Inflammatory macrophage treated with lipopolysaccharide for 4 hours (primary cell): ENCODE data around the gene DPEP3.
"Not testable (repeated sequence)": the region's sequence is repeated elsewhere in the genome, so short reads cannot be mapped to it uniquely, and the experiment has no call there.

Source experiments
- DNase-seq: peaks from one replicate; pipeline ENCODE4 v3.0.0-alpha.2; 2020

Gene DPEP3

DNA sequence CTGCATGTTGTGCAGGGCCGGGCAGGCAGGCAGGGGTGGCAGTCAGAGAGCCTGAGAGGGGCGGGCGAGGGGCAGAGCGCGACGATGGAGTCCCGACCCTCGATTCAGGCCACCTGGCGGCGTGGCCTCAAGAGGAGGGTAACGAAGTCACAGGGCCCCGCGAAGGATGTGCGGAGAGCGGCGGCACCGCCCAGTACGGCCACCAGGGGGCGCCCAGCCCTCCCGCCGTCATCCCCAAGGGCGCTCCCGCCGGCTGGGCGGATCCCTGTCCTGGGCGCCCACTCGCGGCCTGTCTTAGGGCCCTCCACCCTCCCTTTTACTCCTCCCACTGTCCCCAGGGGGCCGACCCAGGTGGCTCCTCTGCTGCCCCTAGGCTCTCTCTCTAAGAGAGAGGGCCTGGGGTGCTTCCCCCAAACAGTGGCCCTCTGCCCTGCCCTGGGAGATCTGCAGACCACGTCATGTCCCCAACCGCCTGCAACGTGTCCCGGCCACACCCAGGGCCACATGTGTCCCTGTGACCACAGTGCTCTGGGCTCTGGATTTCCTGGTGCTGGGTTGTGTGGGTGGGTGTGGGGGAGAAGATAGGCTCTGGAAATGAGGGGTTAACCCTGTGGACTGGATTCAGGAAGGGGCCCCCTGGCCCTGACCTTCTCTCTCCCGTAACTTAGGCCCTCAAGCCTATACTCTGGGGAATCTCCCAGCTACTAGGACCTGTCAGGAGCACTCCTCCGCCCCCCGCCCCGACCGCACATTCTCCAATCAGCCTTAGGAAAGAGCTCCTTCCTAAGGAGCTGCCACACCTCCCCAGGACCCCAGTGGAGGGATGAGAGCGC is 13.1 kb upstream of the DPEP3 start:
- DNase-seq, result peak; percentile 89

DNA sequence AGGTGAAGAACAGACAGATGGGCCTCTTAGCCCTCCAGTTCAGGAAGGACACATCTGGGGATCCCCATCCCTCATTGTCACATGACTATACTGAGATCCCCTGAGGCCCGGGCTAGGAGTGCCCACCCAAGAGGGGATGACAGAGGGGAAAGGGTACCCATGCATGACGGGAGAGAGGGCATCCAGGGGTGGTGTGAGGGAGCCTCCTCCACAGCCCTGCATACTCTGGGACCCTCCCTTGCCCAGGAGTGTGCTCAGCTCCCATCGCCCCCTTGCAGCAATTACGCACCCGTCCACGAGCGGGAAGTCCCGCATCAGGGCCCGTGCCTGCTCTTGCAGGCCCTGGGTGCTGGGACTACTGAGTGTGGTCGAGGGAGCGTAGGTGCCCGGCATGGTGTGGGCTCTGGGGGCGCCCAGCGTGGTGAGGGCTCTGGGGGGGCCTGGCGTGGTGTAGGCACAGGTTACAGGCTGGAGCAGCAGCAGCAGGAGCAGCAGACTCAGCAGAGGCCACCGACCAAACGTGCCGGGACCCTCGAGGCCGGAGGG is 12.4 kb upstream of the DPEP3 start:
- no peak for DNase-seq

DNA sequence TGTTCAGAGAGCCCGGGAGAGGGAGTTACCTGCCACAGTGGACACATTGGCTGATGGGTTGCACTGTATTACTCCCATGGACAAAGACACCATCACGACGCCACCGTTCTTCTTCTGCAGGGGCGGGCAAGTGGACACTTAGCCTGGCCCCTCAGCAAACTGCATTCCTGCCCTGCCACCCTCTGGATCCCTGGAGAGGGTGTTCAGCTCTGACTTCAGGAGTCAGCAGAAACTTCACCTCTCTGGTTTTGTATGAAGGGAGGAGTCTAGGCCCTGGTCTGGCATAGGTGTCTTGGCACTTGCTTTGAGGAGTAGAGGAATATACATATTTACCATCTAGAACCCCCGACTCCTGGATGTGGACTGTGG is 9.7 kb upstream of the DPEP3 start:
- DNase-seq, result no peak

DNA sequence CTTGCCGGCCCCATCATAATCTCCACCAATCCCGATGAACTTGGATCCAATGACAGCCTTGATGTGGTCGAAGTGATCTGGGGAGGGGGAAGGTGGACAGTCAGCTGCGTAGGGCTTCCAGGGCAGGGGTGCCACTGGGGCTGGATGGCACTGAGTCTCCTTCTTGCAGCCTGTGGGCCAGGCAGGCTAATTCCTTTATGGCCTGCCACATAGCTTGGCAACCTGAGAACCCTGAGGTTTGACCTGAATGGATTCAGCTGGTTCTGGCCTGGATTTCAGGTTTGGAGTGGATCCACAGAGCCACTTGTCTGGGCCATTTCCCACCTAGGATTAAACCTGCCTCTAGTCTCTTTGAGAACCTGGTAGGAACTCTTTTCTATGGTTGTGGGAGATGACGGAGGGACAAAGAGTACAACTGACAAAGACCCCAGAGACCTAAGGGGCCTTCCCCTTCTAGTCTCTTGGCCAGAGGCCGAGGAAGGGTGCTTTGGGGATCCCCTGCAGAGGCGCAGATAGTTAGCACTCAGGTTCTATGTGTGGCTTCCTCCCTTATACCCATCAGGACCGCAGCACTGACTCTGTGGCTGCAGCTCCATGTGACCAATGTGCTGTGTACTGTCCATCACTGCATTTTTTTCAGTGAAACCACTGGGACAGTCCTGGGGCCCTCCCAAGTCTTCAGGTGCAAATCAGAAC is 9.2 kb upstream of the DPEP3 start:
- DNase-seq, result no peak

DNA sequence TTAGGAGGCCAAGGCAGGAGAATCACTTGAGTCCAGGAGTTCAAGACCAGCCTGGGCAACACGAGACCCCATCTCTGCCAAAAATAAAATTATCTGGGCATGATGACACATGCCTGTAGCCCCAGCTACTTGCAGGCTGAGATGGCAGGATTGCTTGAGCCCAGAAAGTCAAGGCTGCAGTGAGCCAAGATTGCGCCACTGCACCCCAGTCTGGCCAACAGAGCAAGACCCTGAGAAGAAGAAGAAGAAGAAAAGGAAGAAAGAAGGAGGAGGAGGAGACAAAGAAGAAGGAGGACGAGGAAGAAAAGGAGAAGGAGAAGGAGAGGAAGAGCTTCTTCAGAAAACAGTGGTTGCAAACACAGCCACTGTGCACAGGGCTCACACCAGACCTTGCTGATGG is 8.4 kb upstream of the DPEP3 start:
- no peak for DNase-seq

DNA sequence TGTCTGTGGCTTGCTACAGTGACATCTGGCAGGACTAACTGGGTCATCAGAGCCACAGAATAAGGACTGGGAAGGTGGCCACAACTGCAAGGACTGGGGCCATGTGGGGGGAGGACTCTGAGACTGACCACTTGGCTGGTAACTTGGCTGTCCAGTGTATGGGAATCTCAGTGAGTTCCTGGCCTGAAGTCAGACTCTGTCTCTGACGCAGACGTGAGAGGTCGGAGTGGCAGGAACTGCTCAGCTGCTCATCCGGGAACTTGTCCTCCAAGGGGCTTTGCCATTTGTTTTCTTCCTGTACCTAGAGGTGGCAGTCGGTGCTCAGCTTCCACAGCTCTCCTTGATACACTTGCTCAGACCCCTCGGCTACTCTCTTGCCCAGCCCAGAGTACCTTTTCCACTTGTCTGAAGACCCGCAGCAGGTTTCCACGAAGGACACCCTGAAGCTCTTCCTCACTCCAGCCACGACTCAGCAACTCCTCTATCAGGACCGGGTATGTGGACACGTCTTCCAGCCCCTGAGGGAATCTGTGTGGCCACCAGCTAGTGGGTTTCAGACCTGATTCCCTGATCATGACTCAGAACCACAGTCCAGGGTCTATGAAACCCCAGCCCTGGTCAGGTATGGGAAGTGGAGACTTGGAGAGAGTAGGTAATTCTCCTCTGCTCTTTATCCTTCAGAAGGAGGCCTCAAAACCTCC is 7.3 kb upstream of the DPEP3 start:
- DNase-seq, result no peak

DNA sequence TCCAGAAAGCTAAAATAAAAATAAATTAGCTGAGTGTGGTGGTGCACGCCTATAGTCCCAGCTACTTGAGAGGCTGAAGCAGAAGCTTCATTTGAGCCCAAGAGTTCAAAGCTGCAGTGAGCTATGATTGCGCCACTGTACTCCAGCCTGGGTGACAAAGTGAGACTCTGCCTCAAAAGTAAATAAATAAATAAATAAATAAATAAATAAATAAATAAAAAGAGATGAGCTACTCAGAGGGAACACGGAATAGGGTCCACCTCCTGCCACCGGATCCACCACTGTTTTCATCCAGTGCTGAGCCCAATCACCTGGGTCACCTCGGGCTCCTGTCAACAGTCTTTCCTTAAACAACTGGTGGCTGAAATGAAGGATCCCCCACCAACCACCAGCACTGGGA is 6.7 kb upstream of the DPEP3 start:
- no peak for DNase-seq

DNA sequence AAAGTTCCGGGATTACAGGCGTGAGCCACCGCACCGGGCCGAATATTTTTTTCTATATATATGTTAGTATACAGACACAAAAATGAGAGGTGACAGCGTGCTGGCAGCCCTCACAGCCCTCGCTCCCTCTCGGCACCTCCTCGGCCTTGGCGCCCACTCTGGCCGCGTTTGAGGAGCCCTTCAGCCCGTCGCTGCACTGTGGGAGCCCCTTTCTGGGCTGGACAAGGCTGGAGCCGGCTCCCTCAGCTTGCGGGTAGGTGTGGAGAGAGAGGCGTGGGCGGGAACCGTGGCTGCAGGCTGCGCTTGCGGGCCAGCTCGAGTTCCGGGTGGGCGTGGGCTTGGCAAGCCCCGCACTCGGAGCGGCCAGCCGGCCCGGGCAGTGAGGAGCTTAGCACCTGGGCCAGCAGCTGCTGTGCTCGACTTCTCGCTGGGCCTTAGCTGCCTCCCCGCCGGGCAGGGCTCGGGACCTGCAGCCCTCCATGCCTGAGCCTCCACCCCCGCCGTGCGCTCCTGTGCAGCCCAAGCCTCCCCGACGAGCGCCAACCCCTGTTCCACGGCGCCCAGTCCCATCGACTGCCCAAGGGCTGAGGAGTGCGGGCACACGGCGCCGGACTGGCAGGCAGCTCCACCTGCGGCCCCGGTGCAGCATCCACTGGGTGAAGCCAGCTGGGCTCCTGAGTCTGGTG is 1.9 kb upstream of the DPEP3 start:
- DNase-seq, result no peak

DNA sequence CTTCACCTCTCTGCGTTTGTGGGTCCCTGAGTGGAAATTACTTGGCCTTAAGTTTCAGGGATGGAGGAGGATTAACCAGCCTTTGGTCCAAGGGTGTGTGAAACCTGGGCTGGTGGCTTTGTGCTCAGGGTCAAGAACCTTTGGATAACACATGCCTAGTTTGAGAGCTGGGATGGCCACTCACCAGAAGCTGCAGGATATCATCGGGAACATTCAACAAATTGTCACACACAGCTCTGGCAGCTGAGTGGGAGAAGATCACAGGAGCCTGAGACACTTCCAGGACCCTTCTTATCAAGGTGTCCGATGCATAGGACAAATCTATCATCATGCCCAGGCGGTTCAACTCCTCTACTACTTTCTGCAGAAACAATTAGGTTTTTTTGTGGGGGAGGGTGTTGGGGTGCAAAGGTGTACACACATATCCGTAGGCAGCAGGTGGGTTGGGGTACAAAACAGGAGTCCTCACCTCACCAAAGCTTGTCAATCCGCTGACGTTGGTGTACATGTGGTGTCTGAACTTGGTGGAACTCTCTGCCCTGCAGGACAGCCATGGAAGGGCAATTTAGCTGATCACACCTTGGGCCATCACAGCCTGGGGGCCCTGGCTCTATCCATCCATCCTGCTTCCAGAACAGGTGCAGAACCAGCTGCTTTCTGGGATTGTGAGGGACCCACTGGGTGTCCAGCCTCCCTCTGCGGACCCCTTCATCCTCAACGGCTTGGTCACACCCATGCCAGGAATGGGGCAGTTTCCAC is 2.7 kb downstream of the DPEP3 start:
- no peak for DNase-seq

DNA sequence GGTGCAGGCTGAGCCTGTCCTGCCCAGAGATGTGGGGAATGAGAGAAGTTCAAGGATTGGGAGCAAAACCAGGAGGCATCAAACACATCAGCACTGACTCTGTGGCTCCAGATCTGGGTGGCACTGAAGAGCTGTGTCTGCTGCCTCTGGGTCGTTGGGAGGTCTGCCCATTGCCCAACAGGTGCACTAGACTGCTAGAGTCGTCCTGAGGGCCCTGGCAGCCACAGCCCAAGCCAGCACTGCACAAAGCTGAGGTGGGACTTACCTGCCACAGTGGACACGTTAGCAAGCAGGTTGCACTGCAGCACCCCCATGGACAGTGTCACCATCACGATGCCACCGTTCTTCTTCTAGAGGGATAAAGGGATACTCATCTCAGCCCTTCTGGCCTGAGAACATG is 3.3 kb downstream of the DPEP3 start:
- DNase-seq, result no peak

DNA sequence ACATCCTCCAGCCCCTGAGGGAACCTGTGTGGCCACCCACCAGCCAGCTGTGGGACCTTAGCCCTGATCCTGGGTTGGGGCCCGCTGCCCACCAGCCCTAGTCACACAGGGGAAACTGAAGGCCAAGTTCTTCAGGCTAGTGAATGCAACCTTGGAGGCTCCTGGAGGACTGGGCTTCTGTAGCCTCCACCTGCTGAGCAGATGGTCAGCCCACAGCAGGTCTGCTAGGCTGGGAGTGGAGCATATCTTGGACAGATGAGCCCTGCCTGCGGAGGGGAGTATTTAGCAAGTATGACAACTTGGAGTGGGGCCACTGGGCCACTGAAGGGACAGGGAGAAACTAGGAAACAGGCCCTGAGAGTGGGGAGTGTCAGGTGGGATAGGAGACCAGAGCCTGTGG is 4.1 kb downstream of the DPEP3 start:
- DNase-seq, result no peak

DNA sequence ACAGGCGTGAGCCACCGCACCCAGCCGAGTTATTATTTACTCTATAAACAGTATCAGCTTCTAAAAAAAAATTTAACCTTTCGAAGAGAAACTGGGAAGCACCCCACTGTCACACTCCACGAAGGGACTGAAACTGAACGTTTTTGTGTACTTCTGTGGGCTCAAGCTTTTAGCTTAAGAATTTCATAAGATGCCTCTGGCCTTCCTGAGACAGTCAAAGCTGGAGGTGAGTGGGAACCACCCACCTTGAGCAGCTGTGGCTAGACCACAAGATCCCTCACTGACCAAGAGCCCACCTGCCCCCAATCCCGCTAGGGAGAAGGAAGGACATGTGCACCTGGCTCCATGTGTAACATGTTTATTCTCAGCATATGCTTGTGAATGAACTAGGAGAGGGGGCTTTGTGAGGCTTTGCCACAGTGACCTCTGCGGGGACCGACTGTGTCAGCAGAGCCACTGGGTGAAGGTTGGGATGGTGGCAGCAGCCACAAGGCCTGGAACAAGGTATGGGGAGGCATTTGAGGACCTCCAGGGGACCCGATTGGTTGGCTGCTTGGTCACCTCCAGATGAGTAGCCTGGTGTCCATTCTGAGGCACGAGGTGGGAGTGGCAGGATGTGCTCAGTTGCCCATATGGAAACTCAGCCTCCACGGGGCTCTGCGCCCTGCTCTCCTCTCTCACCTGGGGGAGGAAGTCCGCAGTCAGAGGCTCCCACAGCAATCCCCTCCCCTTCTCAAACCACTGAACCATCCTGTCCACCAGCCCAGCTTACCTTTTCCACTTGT is 4.8 kb downstream of the DPEP3 start:
- no peak for DNase-seq

DNA sequence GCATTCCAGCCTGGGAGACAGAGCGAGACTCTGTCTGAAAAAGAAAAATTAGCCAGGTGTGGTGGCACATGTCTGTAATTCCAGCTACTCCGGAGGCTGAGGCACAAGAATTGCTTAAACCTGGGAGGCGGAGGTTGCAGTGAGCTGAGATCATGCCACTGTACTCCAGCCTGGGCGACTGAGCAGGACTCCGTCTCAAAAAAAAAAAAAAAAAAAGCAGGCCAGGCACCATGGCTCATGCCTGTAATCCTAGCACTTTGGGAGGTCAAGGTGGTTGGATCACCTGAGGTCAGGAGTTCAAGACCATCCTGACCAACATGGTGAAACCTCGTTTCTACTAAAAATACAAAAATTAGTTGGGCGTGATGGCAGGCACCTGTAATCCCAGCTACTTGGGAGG is 8.0 kb downstream of the DPEP3 start:
- not testable (repeated sequence) for DNase-seq

DNA sequence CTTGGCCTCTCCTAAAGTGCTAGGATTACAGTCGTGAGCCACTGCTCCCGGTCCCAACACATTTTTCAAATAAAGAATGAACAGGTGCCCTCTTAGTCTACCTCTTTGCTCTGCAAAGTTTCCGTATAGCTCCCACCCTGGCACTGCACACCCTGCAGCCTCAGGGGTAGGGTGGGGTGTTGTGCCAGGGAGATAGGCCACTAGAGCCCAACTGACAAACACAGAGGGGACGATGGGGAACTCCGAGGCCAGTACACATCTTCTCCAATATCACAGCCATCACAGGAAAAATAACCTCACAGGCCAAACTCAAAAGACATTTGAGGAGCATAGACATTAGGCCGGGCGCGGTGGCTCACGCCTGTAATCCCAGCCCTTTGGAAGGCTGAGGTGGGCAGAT is 9.2 kb downstream of the DPEP3 start:
- DNase-seq, result no peak

DNA sequence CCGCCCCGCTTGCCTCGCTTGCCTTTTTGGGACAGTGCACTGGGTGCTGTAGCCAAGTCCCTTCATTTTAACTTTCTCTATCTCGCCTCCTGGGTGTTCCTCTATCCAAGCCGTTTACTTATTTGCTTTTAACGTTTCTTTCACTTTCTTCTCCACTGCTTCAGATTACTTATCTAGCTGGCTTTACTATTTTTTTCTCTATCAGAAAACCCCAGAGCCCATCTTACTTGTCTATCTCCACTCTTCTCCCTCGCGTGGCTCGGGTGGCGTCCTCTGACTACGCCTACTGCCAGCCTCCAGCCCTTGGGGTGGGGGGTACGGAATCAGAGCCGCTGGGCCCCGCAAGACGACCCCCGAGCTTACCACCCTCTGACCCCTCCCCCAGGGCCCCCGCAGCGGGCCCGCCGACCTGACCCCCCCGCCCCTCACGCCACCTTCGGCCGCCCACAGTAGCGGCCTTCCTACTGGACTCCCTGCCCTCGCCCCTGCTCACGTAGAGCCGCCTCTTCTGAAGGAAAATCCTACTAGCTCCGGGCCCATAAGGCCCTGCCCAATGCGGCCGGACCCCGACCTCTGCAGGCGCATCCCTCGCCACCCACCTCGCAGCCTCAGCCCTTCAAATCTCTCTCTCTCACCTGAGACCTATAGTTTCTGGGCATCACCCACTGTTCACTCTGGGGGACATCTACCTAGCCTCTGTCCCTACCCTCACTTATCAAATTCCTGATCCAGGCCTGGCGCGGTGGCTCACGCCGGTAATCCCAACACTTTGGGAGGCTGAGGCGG is 10.9 kb downstream of the DPEP3 start:
- peak; percentile 45 for DNase-seq

DNA sequence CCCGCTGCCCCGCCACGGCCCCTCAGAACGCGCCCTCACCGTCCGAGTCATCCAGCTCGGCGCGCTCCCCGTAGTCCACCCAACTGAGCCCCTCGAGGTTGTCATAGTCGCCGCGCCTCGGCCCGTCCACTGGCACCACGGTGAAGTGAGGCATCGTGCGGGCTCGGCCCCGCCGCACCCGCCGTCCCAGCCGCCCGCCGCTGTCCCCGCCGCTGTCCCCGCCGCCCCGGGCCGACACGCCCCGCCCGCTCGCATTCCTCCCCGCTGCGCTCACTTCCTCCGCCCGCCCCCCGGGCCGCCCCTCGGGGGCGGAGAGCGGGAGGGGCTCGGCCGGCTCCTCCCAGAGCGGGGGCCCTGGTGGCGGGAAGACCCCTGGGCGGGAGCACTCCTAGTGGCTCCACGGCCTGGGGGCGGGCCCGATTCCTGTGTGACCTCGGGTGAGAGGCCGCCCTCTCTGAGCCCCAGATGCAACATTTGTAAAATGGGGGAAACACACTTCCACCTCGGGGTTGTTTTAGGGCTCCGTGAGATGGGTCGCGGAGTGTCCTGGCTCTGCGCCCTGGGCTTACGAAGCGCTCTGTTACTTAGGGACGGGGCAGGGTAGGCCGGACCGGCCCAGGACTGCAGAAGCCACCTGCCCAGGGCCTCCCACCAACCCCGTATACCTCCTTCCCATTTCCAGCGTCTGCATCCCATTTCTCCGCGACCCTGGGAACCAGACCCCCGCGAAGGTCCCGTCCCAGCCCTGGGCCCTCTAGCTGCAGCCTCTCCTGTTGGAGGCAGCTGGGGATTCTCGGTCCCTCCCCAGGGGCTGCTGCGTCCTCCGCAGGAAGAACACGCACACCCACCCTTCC is 11.7 kb downstream of the DPEP3 start, which contains the start of gene SLC12A4:
Gene SLC12A4 (minus strand): TSS at position 238 of the 854 bp plus-strand sequence. CDS start 84 bp downstream, at position 154.
- peak; percentile 61 for DNase-seq

DNA sequence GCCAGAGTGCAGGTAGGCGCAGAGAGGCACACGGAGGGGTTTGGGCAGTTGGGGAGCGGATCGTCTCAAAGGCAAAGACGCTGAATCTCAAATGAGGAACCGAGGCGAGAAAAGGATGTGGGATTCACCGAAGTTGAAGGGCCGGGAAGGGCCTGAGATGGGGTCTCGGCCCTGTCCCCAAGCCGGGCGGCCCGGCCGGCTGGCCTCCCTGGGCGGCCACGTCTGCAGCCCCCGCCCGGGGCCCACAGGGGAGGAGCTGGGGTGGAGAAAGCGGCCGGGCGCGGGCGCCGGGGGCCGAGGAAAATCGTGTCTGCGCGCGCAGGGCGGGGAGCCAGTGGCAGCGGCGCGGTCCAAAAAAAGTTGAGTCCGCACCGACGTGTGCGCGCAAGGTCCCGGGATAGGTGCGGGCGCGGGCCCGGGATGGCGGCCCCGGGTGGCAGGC is 12.3 kb downstream of the DPEP3 start:
- peak; percentile 24 for DNase-seq

DNA sequence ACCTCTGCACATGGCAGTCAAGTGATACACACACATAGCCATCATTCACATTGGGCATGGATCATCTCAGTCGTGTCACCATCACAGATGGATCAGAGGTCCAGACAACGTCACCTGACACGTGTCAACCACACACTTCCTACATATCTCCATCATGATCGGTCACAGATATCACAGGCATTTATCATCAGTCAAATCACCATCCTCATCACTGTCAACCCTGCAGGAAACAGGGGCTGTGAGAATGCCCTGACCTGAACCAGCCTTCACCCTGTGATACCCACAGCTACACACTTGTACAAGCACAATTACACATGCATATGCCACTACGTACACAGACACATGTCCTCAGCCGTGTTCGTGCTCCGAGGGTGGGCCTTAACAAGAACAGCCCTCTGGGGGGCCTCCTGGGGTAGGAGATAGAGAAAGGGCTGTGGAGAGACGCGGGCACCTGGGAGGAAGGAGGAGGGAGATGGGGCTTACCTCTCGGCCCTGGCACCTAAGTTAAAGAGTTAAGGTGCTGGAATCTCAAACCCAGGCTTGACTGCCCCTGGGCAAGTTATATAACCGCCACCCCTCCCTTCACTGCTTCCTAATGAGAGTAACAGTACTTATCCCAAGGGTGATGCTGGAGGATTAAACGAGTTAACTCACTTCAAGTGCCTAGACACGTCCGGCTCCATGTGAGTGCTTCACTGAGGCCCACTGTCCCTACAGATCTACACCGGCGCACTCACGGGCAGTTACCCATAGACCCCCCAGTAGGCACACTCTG is 12.9 kb downstream of the DPEP3 start:
- DNase-seq, result peak; percentile 22
